ENCODE results near the gene IL17D. TPM values are rescaled to one million over a fixed set of nuclear protein-coding genes. Genes with fewer than 3 reads are reported as not detected.

The IL17D gene
- total and polyA plus RNA-seq, 3 donors from 2014 or later: 1.6 to 5.3 (median 4.8) TPM

GRCh38 chr13:20700288-20700687, 3.2 kb upstream of the IL17D start:
- no peaks in the 10 kb centered on the region for H3K9me3 ChIP-seq
- no peak overlapping the region for H3K27ac ChIP-seq
- DNase-seq: no peak
- 74 to 75% methylated on average over 6 of the region's 6 CpGs for WGBS, 2 donors
- TF ChIP-seq POLR2A (IDR thresholded peaks at IDR 0.05): no peak
- TF ChIP-seq, protein P1, sequence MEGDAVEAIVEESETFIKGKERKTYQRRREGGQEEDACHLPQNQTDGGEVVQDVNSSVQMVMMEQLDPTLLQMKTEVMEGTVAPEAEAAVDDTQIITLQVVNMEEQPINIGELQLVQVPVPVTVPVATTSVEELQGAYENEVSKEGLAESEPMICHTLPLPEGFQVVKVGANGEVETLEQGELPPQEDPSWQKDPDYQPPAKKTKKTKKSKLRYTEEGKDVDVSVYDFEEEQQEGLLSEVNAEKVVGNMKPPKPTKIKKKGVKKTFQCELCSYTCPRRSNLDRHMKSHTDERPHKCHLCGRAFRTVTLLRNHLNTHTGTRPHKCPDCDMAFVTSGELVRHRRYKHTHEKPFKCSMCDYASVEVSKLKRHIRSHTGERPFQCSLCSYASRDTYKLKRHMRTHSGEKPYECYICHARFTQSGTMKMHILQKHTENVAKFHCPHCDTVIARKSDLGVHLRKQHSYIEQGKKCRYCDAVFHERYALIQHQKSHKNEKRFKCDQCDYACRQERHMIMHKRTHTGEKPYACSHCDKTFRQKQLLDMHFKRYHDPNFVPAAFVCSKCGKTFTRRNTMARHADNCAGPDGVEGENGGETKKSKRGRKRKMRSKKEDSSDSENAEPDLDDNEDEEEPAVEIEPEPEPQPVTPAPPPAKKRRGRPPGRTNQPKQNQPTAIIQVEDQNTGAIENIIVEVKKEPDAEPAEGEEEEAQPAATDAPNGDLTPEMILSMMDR (IDR thresholded peaks at IDR 0.05): no peak
- no peaks in the 10 kb centered on the region for H3K27me3 ChIP-seq
- intact Hi-C loops (cut with DNase I; ENCODE audit: low total_unique reads): no loop called here
- H3K4me1 ChIP-seq: peaks cover 3% of the 10 kb centered on the region
- H3K36me3 ChIP-seq (ENCODE audit: low read depth, missing control alignments): no peaks in the 10 kb centered on the region
- H3K4me3 ChIP-seq: no peak overlapping the region

GRCh38 chr13:20701461-20701860, 2.0 kb upstream of the IL17D start:
- intact Hi-C loops (cut with DNase I; ENCODE audit: low total_unique reads): no loop called here
- WGBS, 2 donors: 60 to 77% methylated on average over 3 of the region's 3 CpGs
- no peak for DNase-seq
- Histone ChIP-seq H3K36me3 (ENCODE audit: low read depth, missing control alignments) (no peaks in the 10 kb centered on the region), H3K4me1 (peaks cover 3% of the 10 kb centered on the region), H3K27me3 (no peaks in the 10 kb centered on the region), H3K9me3 (no peaks in the 10 kb centered on the region), H3K27ac (no peak overlapping the region), H3K4me3 (no peak overlapping the region)
- TF ChIP-seq, protein P1 (IDR thresholded peaks at IDR 0.05): no peak
- no peak for TF ChIP-seq POLR2A (IDR thresholded peaks at IDR 0.05)

- intact Hi-C loops (cut with DNase I; ENCODE audit: low total_unique reads): no loop called here
- H3K27ac ChIP-seq: peak overlapping the region in 1 of 2 donors; percentile 75
- no peaks in the 10 kb centered on the region for H3K36me3 ChIP-seq (ENCODE audit: low read depth, missing control alignments)
- whole genome bisulfite sequencing, 2 donors: 30 to 41% methylated on average over 9 of the region's 9 CpGs
- no peaks in the 10 kb centered on the region for H3K27me3 ChIP-seq
- peak overlapping the region; percentile 63 to 68 for H3K4me3 ChIP-seq
- peaks cover 3% of the 10 kb centered on the region for H3K4me1 ChIP-seq
- H3K9me3 ChIP-seq: no peaks in the 10 kb centered on the region
- TF ChIP-seq, protein P1 (IDR thresholded peaks at IDR 0.05): no peak
- TF ChIP-seq POLR2A (IDR thresholded peaks at IDR 0.05): no peak
- DNase-seq: no peak
Measured at GRCh38 chr13:20702530-20702914, 977 bp upstream of the IL17D start.

DNA sequence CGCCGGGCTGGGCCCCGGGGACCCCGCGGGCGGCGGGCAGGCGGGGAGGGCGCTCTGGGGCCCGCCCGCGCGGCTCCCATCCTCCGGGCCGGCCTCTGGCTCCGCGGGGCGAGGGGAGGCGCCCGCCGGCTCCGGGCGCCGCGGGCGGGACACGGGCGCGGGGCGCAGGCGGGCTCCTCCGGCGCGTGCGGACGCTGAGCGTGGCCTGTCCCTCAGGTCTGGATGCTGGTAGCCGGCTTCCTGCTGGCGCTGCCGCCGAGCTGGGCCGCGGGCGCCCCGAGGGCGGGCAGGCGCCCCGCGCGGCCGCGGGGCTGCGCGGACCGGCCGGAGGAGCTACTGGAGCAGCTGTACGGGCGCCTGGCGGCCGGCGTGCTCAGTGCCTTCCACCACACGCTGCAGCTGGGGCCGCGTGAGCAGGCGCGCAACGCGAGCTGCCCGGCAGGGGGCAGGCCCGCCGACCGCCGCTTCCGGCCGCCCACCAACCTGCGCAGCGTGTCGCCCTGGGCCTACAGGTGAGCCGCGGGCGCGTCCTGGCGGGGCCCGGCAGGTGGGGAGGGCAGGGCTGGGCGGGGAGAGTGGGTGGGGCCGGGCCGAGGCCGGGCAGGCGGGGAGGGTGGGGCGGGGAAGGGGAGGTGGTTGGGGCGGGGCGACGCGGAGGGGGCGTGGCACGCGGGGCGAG, 420 bp downstream of the IL17D start:
- Histone ChIP-seq H3K4me1 (peaks cover 3% of the 10 kb centered on the region), H3K27ac (peak overlapping the region in 1 of 2 donors; percentile 66), H3K27me3 (no peaks in the 10 kb centered on the region), H3K4me3 (peak overlapping the region; percentile 39 to 62), H3K36me3 (ENCODE audit: low read depth, missing control alignments) (no peaks in the 10 kb centered on the region), H3K9me3 (no peaks in the 10 kb centered on the region)
- intact Hi-C loops (cut with DNase I; ENCODE audit: low total_unique reads): no loop called here
- DNase-seq: peak; percentile 77
- WGBS, 2 donors: 0% methylated on average over 22 of the region's 98 CpGs; no CpG with 5 or more reads in 1 of the 2 donors
- TF ChIP-seq, protein P1 (IDR thresholded peaks at IDR 0.05): peak; percentile 34 to 61 (median 36)
- TF ChIP-seq POLR2A (IDR thresholded peaks at IDR 0.05): no peak
